ENCODE data around the gene SFMBT1.
"Not testable (repeated sequence)": the region's sequence is repeated elsewhere in the genome, so short reads cannot be mapped to it uniquely, and the experiment has no call there.

Gene SFMBT1

DNA sequence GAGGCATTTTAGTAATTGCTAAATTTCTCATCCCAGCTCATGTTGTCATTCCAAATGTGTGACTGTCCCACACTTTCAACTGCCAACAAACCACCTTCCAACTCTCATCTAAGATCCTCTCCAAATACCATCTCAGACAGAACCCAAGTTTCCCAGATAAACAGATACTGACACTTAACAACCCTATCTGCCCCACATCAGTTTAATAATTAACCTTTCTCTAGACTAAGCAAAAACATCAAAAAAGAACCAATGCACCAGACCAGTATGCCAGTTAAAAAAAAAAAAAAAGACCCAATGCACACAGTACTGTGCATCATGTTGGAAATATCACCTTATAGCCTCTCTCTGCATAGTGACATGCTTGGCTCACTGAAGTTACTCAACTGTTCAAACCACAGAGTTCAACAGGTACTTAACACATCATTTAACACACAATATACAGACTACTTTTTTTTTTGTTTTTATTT, 5.5 kb downstream of the SFMBT1 start:
- no peak overlapping the region for H3K4me3 ChIP-seq (ENCODE audit: low read depth, low read length)
- TF ChIP-seq, protein P1, sequence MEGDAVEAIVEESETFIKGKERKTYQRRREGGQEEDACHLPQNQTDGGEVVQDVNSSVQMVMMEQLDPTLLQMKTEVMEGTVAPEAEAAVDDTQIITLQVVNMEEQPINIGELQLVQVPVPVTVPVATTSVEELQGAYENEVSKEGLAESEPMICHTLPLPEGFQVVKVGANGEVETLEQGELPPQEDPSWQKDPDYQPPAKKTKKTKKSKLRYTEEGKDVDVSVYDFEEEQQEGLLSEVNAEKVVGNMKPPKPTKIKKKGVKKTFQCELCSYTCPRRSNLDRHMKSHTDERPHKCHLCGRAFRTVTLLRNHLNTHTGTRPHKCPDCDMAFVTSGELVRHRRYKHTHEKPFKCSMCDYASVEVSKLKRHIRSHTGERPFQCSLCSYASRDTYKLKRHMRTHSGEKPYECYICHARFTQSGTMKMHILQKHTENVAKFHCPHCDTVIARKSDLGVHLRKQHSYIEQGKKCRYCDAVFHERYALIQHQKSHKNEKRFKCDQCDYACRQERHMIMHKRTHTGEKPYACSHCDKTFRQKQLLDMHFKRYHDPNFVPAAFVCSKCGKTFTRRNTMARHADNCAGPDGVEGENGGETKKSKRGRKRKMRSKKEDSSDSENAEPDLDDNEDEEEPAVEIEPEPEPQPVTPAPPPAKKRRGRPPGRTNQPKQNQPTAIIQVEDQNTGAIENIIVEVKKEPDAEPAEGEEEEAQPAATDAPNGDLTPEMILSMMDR (IDR thresholded peaks at IDR 0.05; ENCODE audit: low read depth, low read length) = no peak
- no peaks in the 10 kb centered on the region for H3K9me3 ChIP-seq
- no peaks in the 10 kb centered on the region for H3K27me3 ChIP-seq
- no peak for DNase-seq
- no peaks in the 10 kb centered on the region for H3K4me1 ChIP-seq
- no peaks in the 10 kb centered on the region for H3K36me3 ChIP-seq

DNA sequence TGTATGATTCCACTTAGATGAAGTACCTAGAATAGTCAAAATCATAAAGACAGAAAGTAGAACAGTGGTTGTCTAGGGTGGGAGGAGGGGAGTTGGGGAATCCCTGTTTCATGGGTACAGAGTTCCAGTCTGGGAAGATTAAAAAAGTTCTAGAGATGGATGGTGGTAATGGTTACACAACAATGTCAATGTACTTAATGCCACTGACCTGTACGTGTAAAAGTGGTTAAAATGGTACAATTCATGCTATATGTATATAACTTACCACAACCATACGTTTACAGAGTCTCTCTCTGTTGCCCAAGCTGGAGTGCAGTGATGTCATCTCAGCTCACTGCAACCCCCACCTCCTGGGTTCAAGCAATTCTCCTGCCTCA, 6.5 kb downstream of the SFMBT1 start:
- H3K4me3 ChIP-seq (ENCODE audit: low read depth, low read length) = no peak overlapping the region
- no peaks in the 10 kb centered on the region for H3K36me3 ChIP-seq
- no peaks in the 10 kb centered on the region for H3K27me3 ChIP-seq
- no peaks in the 10 kb centered on the region for H3K9me3 ChIP-seq
- TF ChIP-seq, protein P1 (IDR thresholded peaks at IDR 0.05; ENCODE audit: low read depth, low read length) = no peak
- H3K4me1 ChIP-seq = no peaks in the 10 kb centered on the region
- no peak for DNase-seq

DNA sequence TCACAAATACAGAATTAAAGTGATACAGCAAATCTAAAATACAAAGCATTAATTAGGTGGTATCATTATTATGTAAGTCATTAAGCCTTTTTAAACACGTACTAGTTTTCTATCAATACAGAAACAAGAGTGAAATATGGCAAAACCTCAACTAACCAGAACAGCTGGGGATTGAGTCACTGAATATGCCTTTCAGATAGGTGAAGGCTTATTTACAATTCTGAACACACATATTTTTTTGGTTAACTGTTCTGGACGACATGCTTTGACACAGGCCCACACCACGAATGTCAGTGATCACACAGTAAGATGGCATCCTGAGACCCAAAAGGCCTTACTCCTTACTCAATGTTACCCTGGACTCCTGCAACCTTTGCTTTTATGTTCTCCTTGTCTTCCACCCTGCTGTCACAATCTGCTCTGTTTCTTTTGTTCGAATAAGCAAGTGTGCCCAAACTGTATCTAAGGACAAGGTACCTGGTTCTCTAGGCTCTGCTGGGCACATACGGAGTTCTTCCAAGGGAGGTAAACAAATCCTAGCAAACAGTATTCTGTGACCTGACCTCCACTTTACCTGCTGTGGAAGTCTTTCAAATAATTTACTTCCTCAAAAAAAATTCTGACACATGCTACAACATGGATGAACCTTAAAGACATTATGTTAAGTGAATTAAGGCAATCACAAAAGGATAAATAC, 7.0 kb downstream of the SFMBT1 start:
- H3K27me3 ChIP-seq = no peaks in the 10 kb centered on the region
- H3K9me3 ChIP-seq = no peaks in the 10 kb centered on the region
- no peaks in the 10 kb centered on the region for H3K4me1 ChIP-seq

DNA sequence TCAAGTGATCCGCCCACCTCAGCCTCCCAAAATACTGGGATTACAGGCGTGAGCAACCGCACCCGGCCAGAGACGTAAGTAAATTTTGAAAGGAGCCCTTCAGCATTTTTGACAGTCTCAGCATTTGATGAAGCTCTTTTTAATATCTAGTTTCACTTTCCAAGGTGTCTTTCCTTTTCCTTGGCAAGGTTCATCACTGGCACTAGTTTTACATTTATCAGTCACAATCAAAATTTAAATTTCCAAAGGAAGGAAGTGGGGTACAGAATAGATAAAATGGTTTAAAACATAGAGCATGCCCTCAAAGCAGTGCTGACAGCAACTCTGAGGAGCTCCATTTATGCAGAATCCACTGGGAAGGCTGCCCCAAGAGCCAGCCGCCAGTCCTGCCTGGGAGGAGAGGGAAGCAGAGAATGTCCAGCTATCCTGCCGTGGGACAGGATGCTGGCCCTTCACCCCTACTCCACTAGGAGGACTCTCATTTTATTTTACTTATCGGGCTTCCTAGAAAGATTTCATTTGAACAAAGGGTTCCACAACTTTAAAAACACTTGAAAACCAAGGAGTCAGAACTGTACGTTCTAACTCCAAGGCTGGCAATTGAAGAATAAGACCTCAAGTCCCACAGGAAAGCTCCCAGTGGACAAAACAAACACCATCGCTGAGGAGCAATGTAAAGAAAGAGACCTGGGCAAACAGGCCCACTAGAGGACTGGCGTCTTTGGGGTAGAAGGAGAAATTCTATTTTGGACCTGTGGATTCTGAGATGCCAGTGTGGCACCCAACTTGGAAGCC, 9.9 kb downstream of the SFMBT1 start:
- DNase-seq = no peak

More for the DNA sequence above, 7.0 kb downstream of the SFMBT1 start:
- Histone ChIP-seq H3K4me3 (ENCODE audit: low read depth, low read length) (no peak overlapping the region), H3K36me3 (no peaks in the 10 kb centered on the region)
- DNase-seq = no peak
- TF ChIP-seq, protein P1 (IDR thresholded peaks at IDR 0.05; ENCODE audit: low read depth, low read length) = no peak

DNA sequence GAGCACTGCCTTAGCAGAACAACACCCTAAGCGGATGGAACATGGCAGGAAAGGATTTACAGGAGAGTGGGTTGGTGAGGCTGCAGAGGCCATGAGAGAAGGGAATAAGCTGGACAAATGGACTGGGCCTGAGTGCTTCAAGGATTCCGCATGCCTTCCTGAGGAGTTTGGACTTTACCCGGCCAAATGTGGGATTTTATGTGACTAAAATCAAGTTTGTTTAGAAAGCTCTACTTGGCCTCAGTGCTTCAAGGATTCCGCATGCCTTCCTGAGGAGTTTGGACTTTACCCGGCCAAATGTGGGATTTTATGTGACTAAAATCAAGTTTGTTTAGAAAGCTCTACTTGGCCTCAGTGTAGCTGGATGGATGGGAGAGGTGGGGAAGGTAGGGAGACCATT, 10.9 kb downstream of the SFMBT1 start:
- not testable (repeated sequence) for DNase-seq; H3K27me3 ChIP-seq; H3K9me3 ChIP-seq; H3K4me1 ChIP-seq; H3K4me3 ChIP-seq (ENCODE audit: low read depth, low read length); H3K36me3 ChIP-seq

More for the DNA sequence above, 9.9 kb downstream of the SFMBT1 start:
- TF ChIP-seq, protein P1 (IDR thresholded peaks at IDR 0.05; ENCODE audit: low read depth, low read length) = no peak
- Histone ChIP-seq H3K4me3 (ENCODE audit: low read depth, low read length) (no peak overlapping the region), H3K27me3 (no peaks in the 10 kb centered on the region), H3K9me3 (no peaks in the 10 kb centered on the region), H3K4me1 (no peaks in the 10 kb centered on the region), H3K36me3 (no peaks in the 10 kb centered on the region)

DNA sequence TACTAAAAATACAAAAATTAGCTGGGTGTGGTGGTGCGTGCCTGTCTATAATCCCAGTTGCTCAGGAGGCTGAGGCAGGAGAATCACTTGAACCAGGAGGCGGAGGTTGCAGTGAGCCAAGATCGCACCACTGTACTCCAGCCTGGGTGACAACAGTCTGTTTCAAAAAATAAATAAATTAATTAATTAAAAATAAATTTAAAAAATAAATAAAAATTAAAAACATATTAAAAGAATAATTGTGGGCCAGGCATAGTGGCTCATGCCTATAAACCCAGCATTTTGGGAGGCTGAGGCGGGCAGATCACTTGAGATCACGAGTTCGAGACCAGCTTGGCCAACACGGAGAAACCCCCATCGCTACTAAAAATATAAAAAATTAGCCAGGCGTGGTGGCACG, 11.5 kb downstream of the SFMBT1 start:
- H3K9me3 ChIP-seq; H3K4me1 ChIP-seq; DNase-seq; H3K27me3 ChIP-seq; H3K4me3 ChIP-seq (ENCODE audit: low read depth, low read length); H3K36me3 ChIP-seq: not testable (repeated sequence)

DNA sequence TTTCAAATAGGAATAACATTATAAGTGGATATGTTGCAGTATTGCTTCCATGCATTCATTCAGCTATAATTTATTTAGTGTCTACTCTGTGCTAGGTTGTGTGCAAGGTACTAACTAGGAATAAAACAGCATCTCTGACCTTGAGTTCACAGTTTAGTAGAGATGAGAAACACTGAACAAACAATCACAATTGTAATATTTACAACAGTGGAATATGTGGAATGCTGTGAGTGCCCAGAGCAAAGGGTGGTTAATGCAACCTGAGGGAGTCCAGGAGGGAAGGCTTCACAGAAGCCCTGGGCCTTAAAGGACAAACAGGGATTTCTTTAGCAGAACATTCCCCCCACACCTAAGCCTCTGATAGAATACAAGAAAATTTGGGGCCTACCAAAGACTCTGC, 13.3 kb downstream of the SFMBT1 start:
- Histone ChIP-seq H3K9me3 (no peaks in the 10 kb centered on the region), H3K27me3 (no peaks in the 10 kb centered on the region), H3K4me3 (ENCODE audit: low read depth, low read length) (no peak overlapping the region), H3K36me3 (no peaks in the 10 kb centered on the region), H3K4me1 (no peaks in the 10 kb centered on the region)
- DNase-seq = no peak
- TF ChIP-seq, protein P1 (IDR thresholded peaks at IDR 0.05; ENCODE audit: low read depth, low read length) = no peak
